Panc1 (cell line): Measurements from ENCODE around the gene TMEM175. TPM values are rescaled to one million over a fixed set of nuclear protein-coding genes. Genes with fewer than 3 reads are reported as not detected.
A peak's percentile ranks its signal among the peaks of the same experiment; 100 is the strongest.

ENCODE experiments used
- ATAC-seq: fragments of 200-7000 bp; cut with Tn5 transposase; 2 replicates; pipeline ENCODE4 v1.9.1; 2020; ENCODE audit warnings: mild to moderate bottlenecking, moderate library complexity
- BruUV-seq: library from RNA; stranded (reverse); fragments of 400-500 nt; replicated peaks from 2 replicates; lab custom pipeline; 2021; lab: Mats Ljungman, UMichigan
- CTCF ChIA-PET: fragments of 300-600 bp; sonication (Branson Sonifier 250); formaldehyde crosslinking; loops from one replicate; lab custom pipeline; 2022; ENCODE audit warnings: antibody characterized with exemption; lab: Charles Lee
- POLR2A ChIA-PET: fragments of 300-600 bp; sonication (Branson Sonifier 250); formaldehyde crosslinking; loops from one replicate; lab custom pipeline; 2022; ENCODE audit warnings: antibody characterized with exemption; lab: Charles Lee
- DNase-seq: peaks from one replicate; pipeline ENCODE4 v3.0.0-alpha.2; 2010; ENCODE audit warnings: low read depth, low spot score
- H3K27ac ChIP-seq: 2 replicates; pipeline ENCODE4 v1.5.1; 2011; ENCODE audit warnings: mild to moderate bottlenecking, low read length, inconsistent platforms
- H3K27me3 ChIP-seq: fragments of 200-500 bp; sonication (Bioruptor generic); 2 replicates; pipeline ENCODE4 v1.6.0; 2014; ENCODE audit warnings: low read length, inconsistent platforms; ENCODE audit not compliant: control insufficient read depth, insufficient read depth
- H3K36me3 ChIP-seq: fragments of 200-500 bp; sonication (Bioruptor generic); 2 replicates; pipeline ENCODE4 v1.5.1; 2014; ENCODE audit warnings: inconsistent platforms, mild to moderate bottlenecking, low read length, moderate library complexity; ENCODE audit not compliant: control insufficient read depth, insufficient read depth
- H3K4me1 ChIP-seq: 2 replicates; pipeline ENCODE4 v1.5.1; 2011; ENCODE audit warnings: inconsistent platforms, mild to moderate bottlenecking, low read length, moderate library complexity; ENCODE audit not compliant: control insufficient read depth, insufficient read depth
- H3K4me3 ChIP-seq, 2 experiments: 2 replicates each; pipeline ENCODE4 v1.5.1; 2011 to 2012; ENCODE audit warnings: low read depth in 2 of 2, low read length in 2 of 2, mild to moderate bottlenecking in 2 of 2, inconsistent platforms in 1 of 2, moderate library complexity in 1 of 2
- H3K9me3 ChIP-seq: fragments of 200-500 bp; sonication (Bioruptor generic); 2 replicates; pipeline ENCODE4 v1.5.1; 2014; ENCODE audit warnings: low read depth, mild to moderate bottlenecking, inconsistent platforms, low read length, moderate library complexity; ENCODE audit not compliant: control insufficient read depth, insufficient read depth
- CTCF ChIP-seq: fragments of 450-650 bp; IDR thresholded peaks from 2 replicates; pipeline ENCODE4 v1.5.1; 2017; ENCODE audit warnings: mild to moderate bottlenecking
- POLR2AphosphoS5 ChIP-seq: IDR thresholded peaks from 2 replicates; pipeline ENCODE4 v1.6.1; 2012; ENCODE audit warnings: mild to moderate bottlenecking, low read depth, low read length, moderate library complexity
- REST ChIP-seq, 2 experiments: IDR thresholded peaks; 2 replicates each; pipeline ENCODE4 v1.6.1; 2011 to 2012; ENCODE audit warnings: low read depth in 2 of 2, control low read depth in 1 of 2, low read length in 1 of 2, mild to moderate bottlenecking in 1 of 2, moderate library complexity in 1 of 2; ENCODE audit not compliant: insufficient read depth in 1 of 2
- SIN3A ChIP-seq: IDR thresholded peaks from 2 replicates; pipeline ENCODE4 v1.6.1; 2012; ENCODE audit warnings: low read depth, mild to moderate bottlenecking, low read length, moderate library complexity, borderline replicate concordance; ENCODE audit not compliant: insufficient read depth
- TCF7L2 ChIP-seq: IDR thresholded peaks from 2 replicates; pipeline ENCODE4 v1.6.1; 2011; ENCODE audit warnings: mild to moderate bottlenecking, low read depth, low read length, inconsistent platforms
- in situ Hi-C: cut with HindIII; loops from 2 replicates; pipeline ENCODE4 v1.10.0; 2016; ENCODE audit warnings: low sequenced_read_pairs, low pct_unique_long_range_greater_than_20kb
- intact Hi-C: fragments of 100-400 bp; cut with micrococcal nuclease; formaldehyde crosslinking; loops from one replicate; pipeline ENCODE4 v1.10.0; 2022; ENCODE audit not compliant: unreplicated experiment
- total RNA-seq: library from RNA; stranded (reverse); gene quantifications from one replicate; pipeline ENCODE4 v1.2.1, GENCODE V29; 2021; ENCODE audit not compliant: unreplicated experiment

The TMEM175 gene
- total RNA-seq, 1 experiment from 2014 or later, result 21.8 TPM

GRCh38 chr4:965766-966134 lies 33.5 kb downstream of the TMEM175 start:
- POLR2A ChIA-PET, result no interaction called here
- in situ Hi-C loops, result no loop called here

GRCh38 chr4:966266-967112 lies 34.2 kb downstream of the TMEM175 start:
- in situ Hi-C loops, result no loop called here
- H3K36me3 ChIP-seq, result no peaks in the 10 kb centered on the region
- CTCF ChIA-PET, result no interaction called here

More at GRCh38 chr4:965766-966134, 33.5 kb downstream of the TMEM175 start:
- TF ChIP-seq SIN3A (no peak), TCF7L2 (no peak), POLR2AphosphoS5 (no peak), CTCF (no peak)
- Histone ChIP-seq H3K27me3 (no peaks in the 10 kb centered on the region), H3K4me3 (no peak overlapping the region), H3K4me1 (no peaks in the 10 kb centered on the region), H3K27ac (no peak overlapping the region), H3K9me3 (no peaks in the 10 kb centered on the region), H3K36me3 (no peaks in the 10 kb centered on the region)
- DNase-seq (no peak), ATAC-seq (peak; percentile 29; the same call in 1 of the 2 replicates)
- intact Hi-C loops, result no loop called here
- CTCF ChIA-PET, result no interaction called here
- BruUV-seq, result no TSS peak

More at GRCh38 chr4:966266-967112, 34.2 kb downstream of the TMEM175 start:
- TF ChIP-seq SIN3A (no peak), TCF7L2 (no peak), CTCF (no peak), REST (IDR thresholded peaks at IDR 0.05; ENCODE audit: insufficient read depth in 1 of 2, low read depth in 2 of 2, low read length in 1 of 2) (0 out of 4 replicates have a peak, but pooled peaks of 1 of the 2 experiments have one; percentile 6)
- intact Hi-C loops, result no loop called here
- BruUV-seq, result no TSS peak
- Histone ChIP-seq H3K27ac (no peak overlapping the region), H3K4me3 (no peak overlapping the region), H3K27me3 (no peaks in the 10 kb centered on the region), H3K9me3 (no peaks in the 10 kb centered on the region), H3K4me1 (peaks cover under 1% of the 10 kb centered on the region; the same call in 1 of the 2 replicates)
- POLR2A ChIA-PET, result no interaction called here
- ATAC-seq, result no peak
- no peak for DNase-seq
